Mammary microvascular endothelial cell (primary cell): ENCODE measurements around the gene MBLAC1. TPM values are rescaled to one million over a fixed set of nuclear protein-coding genes. Genes with fewer than 3 reads are reported as not detected.

Experiments
- total RNA-seq: library from RNA; depleted of rRNA; stranded (reverse); fragments of >200 nt; gene quantifications from 2 replicates; pipeline ENCODE4 v1.2.3, GENCODE V29; 2015

The MBLAC1 gene
- 4.7 and 5.0 TPM in 2 replicates for total RNA-seq

GRCh38 chr7:100126931-100127865 lies at the start of gene MBLAC1:
MBLAC1 (plus strand) TSS chr7:100126967; CDS start chr7:100127396, 429 bp downstream.

GRCh38 chr7:100081535-100082102 lies 45.1 kb upstream of the MBLAC1 start, which contains the start of gene ZNF3:
ZNF3 (minus strand) TSS chr7:100081723; CDS start chr7:100077357, 4,366 bp downstream.

GRCh38 chr7:100088621-100089457 lies 37.9 kb upstream of the MBLAC1 start, which contains the start of gene COPS6:
COPS6 (plus strand) TSS chr7:100088969; CDS start chr7:100088991, 22 bp downstream.

GRCh38 chr7:100101016-100101862 lies 25.5 kb upstream of the MBLAC1 start, which contains the start of the genes AP4M1 and MCM7:
AP4M1 (plus strand) TSS chr7:100101643; CDS start chr7:100101715, 72 bp downstream.
MCM7 (minus strand) TSS chr7:100101397; CDS start chr7:100101294, 103 bp downstream.

GRCh38 chr7:100119072-100119969 lies 7.4 kb upstream of the MBLAC1 start, which contains the start of the genes CNPY4 and TAF6:
CNPY4 (plus strand) TSS chr7:100119634; CDS start chr7:100119745, 111 bp downstream.
TAF6 (minus strand) TSS chr7:100119358; CDS start chr7:100114209, 5,149 bp downstream.

GRCh38 chr7:100148559-100149328 lies 22.0 kb downstream of the MBLAC1 start, which contains the start of gene LAMTOR4:
LAMTOR4 (plus strand) TSS chr7:100148918; CDS start chr7:100148973, 55 bp downstream.

GRCh38 chr7:100158229-100159098 lies 31.7 kb downstream of the MBLAC1 start, which contains the start of gene TRAPPC14:
TRAPPC14 (minus strand) TSS chr7:100158723; CDS start chr7:100158499, 224 bp downstream.

GRCh38 chr7:100177045-100178001 lies 50.6 kb downstream of the MBLAC1 start, which contains the start of the genes GPC2 and STAG3:
GPC2 (minus strand) TSS chr7:100177381; CDS start chr7:100177199, 182 bp downstream.
STAG3 (plus strand) TSS chr7:100177918; CDS start chr7:100180557, 2,639 bp downstream.

Other genes with a start within 250 kb of the MBLAC1 start
- gene OR2AE1, start 249.9 kb upstream of the MBLAC1 start, total RNA-seq: not detected in 2 replicates
- gene TRIM4, start 207.4 kb upstream of the MBLAC1 start, total RNA-seq: 24.0 and 25.8 TPM in 2 replicates
- not detected in 2 replicates for gene GJC3, start 197.3 kb upstream of the MBLAC1 start, total RNA-seq
- not detected in 2 replicates for gene AZGP1, start 150.9 kb upstream of the MBLAC1 start, total RNA-seq
- 11.3 and 13.6 TPM in 2 replicates for gene ZKSCAN1, start 111.4 kb upstream of the MBLAC1 start, total RNA-seq
- 6.1 and 8.3 TPM in 2 replicates for gene ZSCAN21, start 77.2 kb upstream of the MBLAC1 start, total RNA-seq
- gene ZNF3, start 45.2 kb upstream of the MBLAC1 start, total RNA-seq: 19.1 and 21.1 TPM in 2 replicates
- gene COPS6, start 38.0 kb upstream of the MBLAC1 start, total RNA-seq: 102 and 125 TPM in 2 replicates
- 149 and 155 TPM in 2 replicates for gene MCM7, start 25.6 kb upstream of the MBLAC1 start, total RNA-seq
- 16.1 and 18.5 TPM in 2 replicates for gene AP4M1, start 25.3 kb upstream of the MBLAC1 start, total RNA-seq
- gene TAF6, start 7.6 kb upstream of the MBLAC1 start, total RNA-seq: 56.0 and 63.9 TPM in 2 replicates
- 23.8 and 25.7 TPM in 2 replicates for gene CNPY4, start 7.3 kb upstream of the MBLAC1 start, total RNA-seq
- 184 and 224 TPM in 2 replicates for gene LAMTOR4, start 22.0 kb downstream of the MBLAC1 start, total RNA-seq
- 4.7 and 6.3 TPM in 2 replicates for gene TRAPPC14, start 31.8 kb downstream of the MBLAC1 start, total RNA-seq
- 2.7 and 3.9 TPM in 2 replicates for gene GAL3ST4, start 41.6 kb downstream of the MBLAC1 start, total RNA-seq
- gene GPC2, start 50.4 kb downstream of the MBLAC1 start, total RNA-seq: 0.89 and 1.00 TPM in 2 replicates
- gene STAG3, start 51.0 kb downstream of the MBLAC1 start, total RNA-seq: 0.10 and 0.13 TPM in 2 replicates
- not detected in 2 replicates for gene PVRIG, start 93.0 kb downstream of the MBLAC1 start, total RNA-seq
- 0.05 TPM in 1 of 2 replicates, not detected in the other for gene SPDYE3, start 180.7 kb downstream of the MBLAC1 start, total RNA-seq
- 14.1 and 18.6 TPM in 2 replicates for gene PILRB, start 231.2 kb downstream of the MBLAC1 start, total RNA-seq
- not detected in 2 replicates for gene PILRA, start 246.5 kb downstream of the MBLAC1 start, total RNA-seq